ENCODE measurements around the gene CDS2. TPM values are rescaled to one million over a fixed set of nuclear protein-coding genes. Genes with fewer than 3 reads are reported as not detected.

CDS2 gene
- total and polyA plus RNA-seq, 2 of the 13 experiments (the other 11 are each of a cell fraction or from before 2014, with no cell fraction given): 81.3 to 153 TPM

DNA sequence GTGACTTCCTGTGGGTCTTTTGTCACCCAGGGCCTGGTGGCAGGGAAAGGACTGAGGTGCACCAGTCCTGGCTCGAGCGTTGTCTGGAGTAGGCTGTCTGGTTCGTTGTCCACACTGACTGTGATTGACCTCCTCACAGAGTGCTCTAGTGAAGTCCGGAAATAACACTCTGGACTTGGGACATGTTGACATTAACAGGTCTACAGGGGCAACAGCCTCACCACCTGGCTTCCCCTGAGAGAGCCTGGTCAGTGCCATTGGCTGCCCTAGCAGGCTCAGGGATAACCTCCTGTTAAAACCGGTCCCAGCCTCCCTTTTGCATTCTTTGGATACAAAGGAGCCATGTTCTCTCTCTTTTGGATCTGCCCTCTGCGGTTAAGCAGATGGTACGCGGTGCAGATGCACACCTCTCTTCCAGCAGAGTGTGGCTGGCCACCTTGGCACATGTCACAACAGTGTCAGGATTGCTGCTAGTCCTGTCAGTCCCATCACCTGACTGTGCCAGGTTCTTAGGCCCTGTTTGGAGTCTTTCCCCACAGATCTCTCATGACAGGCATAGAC, 46.2 kb downstream of the CDS2 start:
- peaks cover 22 to 49% of the 10 kb centered on the region in 2 experiments for H3K36me3 ChIP-seq (replicated peaks in 1 of 2; ENCODE audit: control insufficient read depth in 1 of 2, insufficient read depth in 2 of 2, low read length in 2 of 2)
- no TSS peak for BruUV-seq (replicated peaks)
- DNase-seq (ENCODE audit: low spot score): peak; percentile 80
- H3K27me3 ChIP-seq (ENCODE audit: control insufficient read depth in 1 of 2, insufficient read depth in 2 of 2, low read length in 2 of 2): no peaks in the 10 kb centered on the region
- H3K79me2 ChIP-seq (ENCODE audit: insufficient read depth, low read length): peaks cover 54% of the 10 kb centered on the region
- H3K9ac ChIP-seq (ENCODE audit: insufficient read depth, low read depth, low read length): peak overlapping the region; percentile 33
- in situ Hi-C loops (cut with HindIII; ENCODE audit: extremely low pct_ligation_motif_present, low pct_unique_long_range_greater_than_20kb) (no loop called here), intact Hi-C loops (cut with micrococcal nuclease; ENCODE audit: unreplicated experiment) (loop anchor here (5.0 kb wide), 1 partner anchor 46 kb away; the partner anchor contains the start of gene CDS2)
- FAIRE-seq: peak; percentile 95
- ATAC-seq: peak; percentile 96
- ChIA-PET POLR2A (interaction anchor here (0.6 to 1.3 kb wide), 2 partner anchors 19 to 47 kb away, joined by 3 to 6 read pairs; partner anchors contain the start of gene CDS2), CTCF (ENCODE audit: low intra/inter-chr PET ratio, low total read pairs) (no interaction called here)
- H2AFZ ChIP-seq (ENCODE audit: low read length): no peak overlapping the region
- peak overlapping the region; percentile 68 for H3K27ac ChIP-seq (ENCODE audit: extremely low read length, insufficient read depth, low read length)
- H3K4me3 ChIP-seq (replicated peaks in 1 of 3; ENCODE audit: insufficient read depth in 1 of 3, low read depth in 2 of 3, low read length in 3 of 3): peak overlapping the region in 1 of 3 experiments; percentile 11; a peak in 2 of 6 replicates
- WGBS (ENCODE audit: low lambda C conversion rate): 52% methylated on average over 8 of the region's 8 CpGs
- peak overlapping the region; percentile 46 for H3K4me2 ChIP-seq (ENCODE audit: low read depth, low read length)
- H4K20me1 ChIP-seq (ENCODE audit: insufficient read depth, low read length): peaks cover 6% of the 10 kb centered on the region
- no peaks in the 10 kb centered on the region for H3K9me3 ChIP-seq (ENCODE audit: low read length)
- H3K4me1 ChIP-seq (ENCODE audit: insufficient read depth, low read length): peaks cover 38% of the 10 kb centered on the region
- TF ChIP-seq HOXA5 (CRISPR knock-in tag; IDR thresholded peaks at IDR 0.05) (no peak), ZNF75D (CRISPR knock-in tag; IDR thresholded peaks at IDR 0.05; ENCODE audit: borderline replicate concordance) (no peak), ZNF780A (CRISPR knock-in tag; IDR thresholded peaks at IDR 0.05) (0 out of 2 replicates have a peak, but pooled peaks have one; percentile 31), ZNF740 (CRISPR knock-in tag; IDR thresholded peaks at IDR 0.05) (no peak), WIZ (CRISPR knock-in tag; IDR thresholded peaks at IDR 0.05) (peak; percentile 73; the same call in 1 of the 2 replicates), REXO4 (CRISPR knock-in tag; IDR thresholded peaks at IDR 0.05; ENCODE audit: borderline replicate concordance) (no peak), ZSCAN29 (CRISPR knock-in tag; conservative IDR thresholded peaks at IDR 0.05) (peak; percentile 99), TIGD3 (CRISPR knock-in tag; IDR thresholded peaks at IDR 0.05; ENCODE audit: borderline replicate concordance) (no peak), ZSCAN31 (CRISPR knock-in tag; IDR thresholded peaks at IDR 0.05; ENCODE audit: low read depth) (no peak), ZBTB3 (CRISPR knock-in tag; IDR thresholded peaks at IDR 0.05; ENCODE audit: borderline replicate concordance, low read depth) (no peak), CAMTA2 (CRISPR knock-in tag; IDR thresholded peaks at IDR 0.05; ENCODE audit: borderline replicate concordance) (no peak), ZNF580 (CRISPR knock-in tag; IDR thresholded peaks at IDR 0.05; ENCODE audit: borderline replicate concordance, low read depth) (peak; percentile 73; the same call in 1 of the 2 replicates), ZNF607 (CRISPR knock-in tag; IDR thresholded peaks at IDR 0.05; ENCODE audit: borderline replicate concordance) (no peak), ZNF777 (CRISPR knock-in tag; IDR thresholded peaks at IDR 0.05) (no peak), LBX2 (CRISPR knock-in tag; IDR thresholded peaks at IDR 0.05; ENCODE audit: borderline replicate concordance) (no peak), YEATS2 (CRISPR knock-in tag; IDR thresholded peaks at IDR 0.05; ENCODE audit: borderline replicate concordance) (peak; percentile 56; the same call in 1 of the 2 replicates)
- TF ChIP-seq, protein P1, sequence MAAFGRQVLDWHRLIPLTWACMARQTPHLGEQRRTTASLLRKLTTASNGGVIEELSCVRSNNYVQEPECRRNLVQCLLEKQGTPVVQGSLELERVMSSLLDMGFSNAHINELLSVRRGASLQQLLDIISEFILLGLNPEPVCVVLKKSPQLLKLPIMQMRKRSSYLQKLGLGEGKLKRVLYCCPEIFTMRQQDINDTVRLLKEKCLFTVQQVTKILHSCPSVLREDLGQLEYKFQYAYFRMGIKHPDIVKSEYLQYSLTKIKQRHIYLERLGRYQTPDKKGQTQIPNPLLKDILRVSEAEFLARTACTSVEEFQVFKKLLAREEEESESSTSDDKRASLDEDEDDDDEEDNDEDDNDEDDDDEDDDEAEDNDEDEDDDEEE (CRISPR knock-in tag; IDR thresholded peaks at IDR 0.05): 0 out of 2 replicates have a peak, but pooled peaks have one; percentile 69

Data from HepG2 (cell line).